ENCODE results near the gene MICAL3. TPM values are rescaled to one million over a fixed set of nuclear protein-coding genes. Genes with fewer than 3 reads are reported as not detected.

Gene MICAL3
- polyA plus RNA-seq, 2 of the 4 experiments (the other 2 are of a cell fraction) = 20.5 to 30.1 TPM

- CTCF ChIA-PET = interaction anchor here (1.2 to 1.4 kb wide), 2 partner anchors 8 to 43 kb away, joined by 4 to 5 read pairs; partner anchors contain the start of gene MICAL3
Observed at GRCh38 chr22:18067548-18068341, 43.4 kb upstream of the MICAL3 start.

GRCh38 chr22:18067121-18067520 lies 42.8 kb upstream of the MICAL3 start:
- 91% methylated on average over 3 of the region's 3 CpGs for WGBS (ENCODE audit: missing lambda C conversion rate)
- FAIRE-seq (no peak), ATAC-seq (no peak), DNase-seq (ENCODE audit: low read depth in 1 of 2, low spot score in 1 of 2) (no peak)
- Histone ChIP-seq H3K4me1 (peaks cover 31% of the 10 kb centered on the region), H3K4me2 (no peak overlapping the region), H3K9me3 (no peaks in the 10 kb centered on the region), H3K27ac (peak overlapping the region in 1 of 2 experiments; percentile 58; a peak in 2 of 6 replicates), H3K4me3 (no peak overlapping the region)
- no peak for TF ChIP-seq CTCF (IDR thresholded peaks at IDR 0.05)
- TF ChIP-seq CHD4 (IDR thresholded peaks at IDR 0.05; ENCODE audit: borderline replicate concordance) = no peak
- TF ChIP-seq RFX5 (IDR thresholded peaks at IDR 0.05) = no peak
- no peak for TF ChIP-seq CBX2 (IDR thresholded peaks at IDR 0.05; ENCODE audit: borderline replicate concordance, low read depth)
- TF ChIP-seq KDM1A (IDR thresholded peaks at IDR 0.05; ENCODE audit: low read depth) = no peak
- TF ChIP-seq ATOH8 (CRISPR knock-in tag; IDR thresholded peaks at IDR 0.05; ENCODE audit: low read depth) = no peak
- no peak for TF ChIP-seq NR3C1 (IDR thresholded peaks at IDR 0.05)
- TF ChIP-seq HOXA7 (CRISPR knock-in tag; IDR thresholded peaks at IDR 0.05) = no peak
- ChIA-PET CTCF (no interaction called here), POLR2A (no interaction called here)

More at GRCh38 chr22:18067548-18068341, 43.4 kb upstream of the MICAL3 start:
- Histone ChIP-seq H3K4me3 (no peak overlapping the region), H3K4me1 (peaks cover 25% of the 10 kb centered on the region), H3K27ac (peak overlapping the region; percentile 42 to 58; a peak in 4 of 6 replicates), H3K9me3 (no peaks in the 10 kb centered on the region), H3K4me2 (no peak overlapping the region)
- POLR2A ChIA-PET = no interaction called here
- DNase-seq (ENCODE audit: low read depth in 1 of 2, low spot score in 1 of 2) (no peak), ATAC-seq (no peak), FAIRE-seq (no peak)
- TF ChIP-seq CTCF (IDR thresholded peaks at IDR 0.05) = no peak
- no peak for TF ChIP-seq RNF2 (IDR thresholded peaks at IDR 0.05; ENCODE audit: borderline replicate concordance, low read depth)
- no peak for TF ChIP-seq HOXB13 (CRISPR knock-in tag; IDR thresholded peaks at IDR 0.05; ENCODE audit: low read depth)
- TF ChIP-seq TP53 (CRISPR knock-in tag; IDR thresholded peaks at IDR 0.05) = no peak
- TF ChIP-seq EP300 (IDR thresholded peaks at IDR 0.05) = no peak
- TF ChIP-seq ZFP36 (IDR thresholded peaks at IDR 0.05; ENCODE audit: borderline replicate concordance, partially characterized antibody) = no peak
- no peak for TF ChIP-seq EHMT2 (IDR thresholded peaks at IDR 0.05; ENCODE audit: low read depth)
- TF ChIP-seq MAZ (IDR thresholded peaks at IDR 0.05; ENCODE audit: borderline replicate concordance, low read depth, low read length) = no peak
- TF ChIP-seq MAX (IDR thresholded peaks at IDR 0.05) = no peak
- WGBS (ENCODE audit: missing lambda C conversion rate) = 83% methylated on average over 14 of the region's 14 CpGs
